ENCODE results near the gene CIRBP.

Gene CIRBP

DNA sequence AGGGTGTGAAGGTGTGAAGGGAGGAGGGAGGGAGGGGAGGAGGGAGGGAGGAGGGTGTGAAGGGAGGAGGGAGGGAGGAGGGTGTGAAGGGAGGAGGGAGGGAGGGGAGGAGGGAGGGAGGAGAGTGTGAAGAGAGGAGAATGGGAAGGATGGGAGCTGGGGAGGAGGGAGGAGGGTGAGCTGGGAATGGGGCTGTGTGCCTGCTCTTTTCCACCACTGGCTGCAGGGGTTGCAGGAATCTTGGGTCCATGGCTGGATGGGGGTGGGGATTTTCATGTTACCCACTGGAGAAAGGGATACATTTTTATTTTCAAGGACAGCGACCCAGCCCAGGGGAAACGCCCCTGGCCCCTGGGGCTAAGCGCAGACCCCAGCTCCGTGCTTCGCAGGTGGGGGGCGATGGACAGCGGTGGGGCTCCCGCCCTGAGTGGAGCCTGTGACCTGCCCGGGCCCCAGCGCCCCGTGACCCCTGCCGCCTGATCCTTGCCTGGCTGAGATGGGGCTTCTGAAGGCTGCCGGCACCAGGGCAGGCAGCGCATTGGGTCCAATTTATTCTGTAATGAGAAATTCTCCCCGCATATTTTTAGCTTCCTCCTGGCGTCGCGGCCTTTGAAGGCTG lies 13.6 kb downstream of the CIRBP start:
- no peak for DNase-seq

DNA sequence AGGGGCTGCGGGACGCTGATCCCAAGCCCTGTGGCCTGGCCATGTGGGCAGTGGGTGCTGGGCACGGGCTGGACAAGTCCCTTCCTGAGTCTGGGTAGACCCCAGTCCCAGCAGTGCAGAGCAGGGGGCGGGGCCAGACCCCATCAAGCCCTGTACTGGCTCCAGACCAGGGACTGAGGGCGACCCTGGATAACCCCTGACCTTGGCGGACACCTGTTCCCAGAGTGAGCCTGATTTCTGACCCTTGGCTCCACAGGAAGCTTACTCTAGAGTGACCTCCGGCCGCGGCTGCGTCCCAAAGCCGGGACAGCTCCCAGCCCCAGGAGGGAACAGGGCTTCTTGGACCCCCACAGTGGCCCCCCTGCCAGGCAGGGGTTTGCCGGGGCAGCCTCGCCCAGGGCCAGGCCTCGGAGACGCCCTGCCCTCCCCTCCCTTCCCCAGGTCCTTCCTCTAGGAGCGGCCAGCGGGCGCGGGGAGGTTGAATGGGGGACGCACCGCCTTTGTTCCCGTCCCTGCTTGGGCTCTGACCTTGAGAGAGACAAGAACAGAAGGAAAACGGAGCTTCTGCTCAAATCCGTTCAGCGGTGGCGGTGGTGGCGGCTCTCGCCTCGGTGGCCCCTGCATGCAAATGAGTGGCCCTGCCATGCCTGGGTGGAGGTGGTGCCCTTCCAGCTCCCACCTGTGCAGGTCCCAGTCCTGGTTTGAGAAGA lies 14.2 kb downstream of the CIRBP start:
- no peak for DNase-seq

DNA sequence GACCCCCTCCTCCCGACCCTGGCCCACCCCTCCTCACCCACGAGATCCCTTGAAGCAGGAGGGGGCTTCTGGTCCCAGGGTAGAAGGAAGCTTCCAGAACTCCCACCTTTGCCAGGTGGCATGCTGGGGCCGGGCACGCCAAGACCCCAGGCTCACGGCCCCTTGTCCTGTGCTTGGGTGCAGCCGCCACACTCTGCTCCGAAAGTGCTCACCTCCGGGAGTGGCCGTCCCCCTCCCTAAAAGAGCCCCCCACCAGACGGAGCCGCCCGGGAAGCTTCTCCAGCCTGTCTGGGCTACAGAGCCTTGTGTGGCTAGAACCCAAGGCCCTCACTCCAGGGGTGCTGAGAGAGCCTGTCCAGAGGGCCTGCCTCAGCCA lies 14.8 kb downstream of the CIRBP start:
- no peak for DNase-seq

DNA sequence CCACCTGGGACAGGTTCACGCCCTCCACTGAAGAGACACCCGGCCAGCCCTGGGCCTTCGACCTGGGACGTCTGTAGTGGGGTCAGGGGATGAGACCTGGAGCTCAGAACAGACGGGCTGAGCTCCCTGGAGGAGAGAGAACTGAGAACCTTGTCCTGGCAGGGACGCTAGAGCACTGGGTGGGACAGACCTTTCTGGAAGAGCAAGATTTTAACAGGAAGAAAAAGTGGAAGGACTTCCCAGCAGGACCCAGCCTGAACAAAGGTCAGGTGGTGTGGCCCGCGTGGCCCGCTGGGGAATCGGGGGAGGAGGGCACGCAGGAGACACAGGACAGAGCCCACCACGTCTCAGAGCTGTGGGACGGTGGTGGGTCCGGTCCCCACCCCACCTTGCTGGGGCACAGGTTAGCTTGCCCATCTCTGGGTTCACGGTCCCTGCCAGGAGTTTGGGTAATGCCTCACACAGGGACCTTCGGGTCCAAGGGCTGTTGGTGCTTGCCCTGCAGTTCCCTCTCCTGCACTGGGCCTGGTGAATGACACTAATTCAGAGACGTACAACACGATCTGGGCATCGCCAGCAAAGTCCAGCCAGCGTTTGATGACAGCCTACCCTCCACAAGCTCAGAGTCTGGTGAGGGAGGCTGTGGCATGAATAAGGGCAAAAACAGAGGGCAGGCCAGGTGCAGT lies 15.3 kb downstream of the CIRBP start:
- no peak for DNase-seq

DNA sequence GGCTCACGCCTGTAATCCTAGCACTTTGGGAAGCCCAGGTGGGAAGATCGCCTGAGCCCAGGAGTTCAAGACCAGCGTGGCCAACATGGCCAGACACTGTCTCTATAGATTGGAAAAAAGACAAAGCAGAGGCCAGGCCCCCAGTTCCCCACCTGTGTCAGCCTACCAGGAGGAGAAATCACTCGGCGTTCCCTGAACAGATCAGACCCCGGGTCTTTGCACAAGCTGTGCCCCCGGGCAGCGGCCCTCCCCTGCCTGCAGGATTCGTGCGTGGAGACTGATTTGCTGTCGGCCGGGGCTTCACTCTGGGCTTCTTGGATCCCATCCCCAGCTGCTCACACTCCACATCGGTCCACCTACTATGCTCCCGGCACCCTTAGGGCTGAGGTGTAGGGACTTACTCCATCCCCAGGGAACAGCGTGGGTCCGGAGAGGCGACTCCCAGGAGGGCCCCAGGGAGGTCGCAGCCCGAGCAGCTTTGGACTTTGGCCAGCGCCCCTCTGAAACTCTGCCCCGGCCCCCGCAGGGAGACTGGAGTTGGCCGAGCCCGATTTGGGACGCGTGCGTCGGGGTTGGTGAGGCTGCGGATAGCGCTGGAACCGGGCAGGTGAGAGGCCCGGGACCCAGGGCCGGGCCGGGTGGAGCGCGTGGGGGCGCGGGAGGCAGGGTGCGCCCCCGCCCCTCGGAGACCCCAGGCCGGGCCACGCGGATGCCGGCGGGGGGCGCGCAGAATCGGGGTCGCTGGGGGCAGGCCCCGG lies 16.0 kb downstream of the CIRBP start:
- no peak for DNase-seq

DNA sequence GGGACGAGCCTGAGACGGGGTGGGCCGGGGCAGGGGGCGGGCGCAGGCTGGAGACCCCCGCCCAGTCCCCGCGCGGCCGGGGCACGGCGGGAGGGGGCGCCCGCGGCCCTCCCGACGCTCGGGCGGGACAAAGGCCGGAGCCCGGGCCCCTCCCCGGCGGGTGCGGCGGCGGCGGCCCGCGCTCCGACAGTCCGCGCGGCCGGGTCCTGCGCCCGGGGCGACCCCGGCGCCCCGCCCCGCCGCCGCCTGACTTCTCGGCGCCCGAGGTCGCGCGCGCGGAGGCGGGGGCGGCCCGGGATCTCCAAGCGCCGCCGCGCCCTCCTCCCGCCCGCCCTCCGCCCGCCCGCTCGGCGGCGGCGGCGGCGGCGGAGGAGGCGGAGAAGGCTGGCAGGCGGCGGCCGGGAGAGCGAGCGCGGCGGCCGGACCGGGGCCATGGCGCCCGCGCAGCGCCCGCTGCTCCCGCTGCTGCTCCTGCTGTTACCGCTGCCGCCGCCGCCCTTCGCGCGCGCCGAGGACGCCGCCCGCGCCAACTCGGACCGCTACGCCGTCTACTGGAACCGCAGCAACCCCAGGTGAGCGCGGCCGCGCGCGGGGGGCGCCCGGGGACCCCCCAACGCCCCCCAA lies 16.7 kb downstream of the CIRBP start, which contains the start of gene EFNA2:
EFNA2 (plus strand) TSS at position 137 of the 624 bp plus-strand sequence; CDS start at position 433, 296 bp downstream.
- DNase-seq = no peak

DNA sequence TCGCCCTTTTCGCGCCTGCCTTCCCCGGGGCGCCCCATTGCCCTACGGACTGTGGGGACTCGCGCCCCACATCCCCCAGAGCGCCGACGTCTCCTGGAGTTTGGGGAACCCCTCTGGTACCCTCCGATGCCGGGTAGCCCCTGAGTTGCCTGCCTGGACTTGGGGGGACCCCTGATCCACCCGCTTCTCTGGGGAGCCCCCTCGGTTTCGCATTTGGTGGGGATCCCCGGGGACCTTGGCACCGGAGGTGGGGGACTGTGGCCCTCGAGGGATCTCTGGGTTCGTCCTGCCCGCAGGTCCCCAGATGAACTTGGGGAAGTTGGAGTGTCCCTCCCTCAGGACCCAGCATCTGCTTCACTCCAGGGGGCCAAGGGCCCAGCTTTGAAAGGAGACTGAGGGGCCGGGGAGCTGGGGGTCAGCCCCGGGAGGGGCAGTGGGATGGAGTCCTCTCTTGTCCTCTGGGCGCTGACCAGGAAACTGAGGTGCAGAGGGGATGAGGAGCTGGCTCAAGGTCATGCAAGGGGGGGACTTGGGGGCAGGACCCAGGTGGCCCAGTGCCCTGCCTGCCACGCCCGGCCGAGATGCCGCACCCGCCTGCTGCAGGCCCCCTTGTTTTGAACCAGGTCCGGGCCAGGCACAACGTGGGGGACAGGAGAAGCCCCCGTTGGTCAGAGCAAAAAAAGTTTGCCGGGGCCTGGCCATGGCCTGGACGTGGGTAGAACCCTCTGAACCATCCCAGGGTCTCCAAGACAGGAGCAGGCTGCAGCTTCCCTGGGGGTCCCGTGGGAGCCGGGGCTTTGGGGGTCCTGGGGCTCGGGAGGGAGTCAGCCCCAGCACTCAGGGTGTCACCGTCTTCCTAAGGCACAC lies 17.6 kb downstream of the CIRBP start:
- no peak for DNase-seq

DNA sequence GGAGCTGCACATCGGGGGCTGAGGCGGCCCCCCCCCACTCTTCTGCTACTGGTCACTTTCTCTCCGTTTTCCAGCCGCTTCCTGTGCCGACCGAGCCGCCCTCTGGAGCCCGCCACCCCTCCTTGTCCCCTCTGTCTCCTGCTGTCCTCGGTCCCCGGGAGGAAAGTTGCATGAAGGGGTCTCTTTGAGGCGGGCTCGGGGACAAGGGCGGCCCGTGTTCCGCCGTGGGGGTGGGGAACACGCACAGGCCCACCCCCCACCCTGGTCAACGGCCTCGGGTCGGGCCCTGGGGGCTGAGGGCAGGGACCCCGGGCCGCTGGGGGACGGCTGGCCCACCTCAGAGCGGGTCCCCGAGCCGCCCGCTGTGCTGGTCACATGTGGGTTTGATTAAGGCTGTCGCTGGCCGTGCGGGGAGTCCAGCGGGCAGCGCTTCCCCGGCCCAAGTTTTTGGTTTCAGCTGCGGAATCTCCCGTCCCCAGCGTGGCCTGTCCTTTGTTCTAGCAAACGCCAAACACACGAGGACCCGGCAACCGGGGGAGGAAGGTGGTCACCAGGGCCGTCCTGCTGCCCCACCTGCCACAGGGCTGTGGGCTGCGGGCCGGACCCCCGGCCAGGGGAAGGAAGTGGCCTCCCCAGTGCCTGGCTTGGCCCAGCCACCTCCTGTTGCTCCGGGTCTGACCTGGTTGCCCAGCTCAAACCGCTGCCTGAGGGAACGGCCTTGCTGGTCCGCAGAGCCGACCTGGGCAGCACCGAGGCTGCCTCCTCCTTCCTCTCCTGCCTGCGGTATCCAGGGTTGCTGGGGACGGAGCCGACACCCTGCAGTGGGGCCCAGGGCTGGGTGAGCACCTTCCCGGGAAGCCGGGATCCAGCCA lies 18.5 kb downstream of the CIRBP start:
- DNase-seq = no peak

DNA sequence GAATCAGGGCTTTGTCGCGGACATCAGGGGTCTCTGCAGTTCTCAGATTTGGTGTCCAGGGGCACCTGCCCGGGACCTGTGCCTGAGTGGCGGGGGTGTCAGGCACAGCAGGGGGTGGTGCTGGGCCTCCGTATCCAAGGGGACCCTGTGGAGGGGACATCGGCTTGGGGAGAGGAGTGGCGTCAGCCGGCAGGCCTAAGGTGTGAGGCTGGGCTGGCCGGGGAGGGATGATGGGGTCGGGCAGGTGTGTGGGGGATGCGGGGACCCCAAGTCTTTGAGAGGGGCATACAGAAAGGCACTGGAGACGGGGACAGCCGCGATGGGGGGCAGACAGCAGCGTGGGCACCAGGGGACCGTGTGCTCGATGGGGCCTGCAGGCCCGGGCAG lies 19.1 kb downstream of the CIRBP start:
- no peak for DNase-seq

DNA sequence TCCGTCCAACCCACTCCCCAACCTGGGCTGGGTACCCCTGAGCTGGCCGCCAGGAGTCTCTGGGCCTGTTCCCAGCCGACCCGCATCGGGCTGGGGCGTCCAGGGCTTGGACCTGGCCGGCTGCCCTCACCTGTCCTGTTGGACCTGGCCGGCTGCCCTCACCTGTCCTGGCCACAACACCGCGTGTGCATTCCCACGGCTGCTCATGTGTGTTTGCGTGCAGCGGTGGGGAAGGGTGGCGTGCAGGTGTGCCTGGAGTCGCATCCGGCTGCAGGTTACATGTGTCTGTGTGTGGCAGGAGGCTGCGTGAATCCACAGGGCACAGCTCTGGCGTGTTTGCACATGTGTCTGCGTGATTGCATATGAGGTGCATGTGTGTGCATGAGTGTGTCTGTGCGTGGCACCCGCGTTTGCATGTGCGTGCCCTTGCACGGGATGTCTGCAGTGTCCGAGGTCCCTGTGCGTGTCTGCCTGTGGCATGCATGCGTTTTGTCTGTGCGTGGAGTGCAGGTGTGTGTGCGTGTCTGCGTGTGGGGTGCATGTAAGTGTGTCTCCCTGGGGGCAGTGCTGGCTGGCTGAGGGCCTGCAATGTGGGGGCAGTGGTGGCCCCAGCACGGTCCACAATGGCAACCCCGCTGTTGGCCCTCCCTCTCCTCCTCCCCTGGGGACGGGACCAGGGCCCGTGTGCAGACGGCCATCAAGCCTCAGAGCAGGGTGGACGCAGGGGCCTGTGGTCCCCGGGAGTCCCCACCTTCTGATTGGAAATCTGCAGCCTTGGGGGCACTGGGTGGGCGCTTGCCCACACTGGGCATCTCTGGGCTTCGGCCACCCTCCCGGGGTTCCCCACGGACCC lies 19.9 kb downstream of the CIRBP start:
- no peak for DNase-seq

DNA sequence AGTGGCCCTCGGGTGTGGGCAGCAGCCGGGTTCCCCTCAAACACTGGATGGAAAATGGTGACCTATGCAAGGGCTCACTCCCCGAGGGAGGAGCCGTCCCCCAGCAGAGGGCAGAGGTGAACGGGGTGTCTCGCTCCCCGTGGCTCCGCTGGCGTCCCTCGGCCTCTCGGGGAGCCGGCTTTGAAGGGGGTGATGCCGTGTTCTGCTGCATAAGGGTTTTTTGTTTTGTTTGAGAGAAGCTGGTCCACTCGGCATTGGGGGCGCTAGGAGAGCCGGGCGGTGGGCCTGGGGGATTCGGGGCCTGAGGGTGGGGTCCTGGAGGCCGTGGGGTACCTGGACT lies 20.5 kb downstream of the CIRBP start:
- DNase-seq = no peak

DNA sequence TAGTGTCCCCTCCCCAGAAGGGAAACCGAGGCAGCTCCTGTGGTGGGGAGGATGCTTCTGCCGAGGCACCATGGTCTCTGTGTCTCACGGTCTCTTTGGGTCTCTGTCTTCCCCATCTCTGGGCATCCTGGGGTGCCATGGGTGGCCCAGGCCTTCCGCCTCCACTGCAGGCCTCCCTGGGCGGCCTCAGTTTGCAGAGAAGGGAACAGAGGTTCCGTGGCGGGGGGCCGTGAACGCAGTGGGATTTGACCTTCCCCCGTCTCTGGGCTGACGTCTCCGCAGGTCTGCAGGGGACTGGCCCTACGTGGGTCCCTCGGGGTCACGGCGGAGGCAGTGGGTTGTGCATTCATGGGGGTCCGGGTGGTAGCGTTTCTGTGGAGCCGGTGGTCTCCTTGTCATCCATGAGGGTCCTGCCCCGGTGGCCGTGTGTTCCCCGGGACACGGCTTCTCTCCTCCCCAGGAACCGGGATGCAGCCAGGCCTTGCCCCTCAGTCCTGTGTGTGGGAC lies 21.1 kb downstream of the CIRBP start:
- DNase-seq = no peak

DNA sequence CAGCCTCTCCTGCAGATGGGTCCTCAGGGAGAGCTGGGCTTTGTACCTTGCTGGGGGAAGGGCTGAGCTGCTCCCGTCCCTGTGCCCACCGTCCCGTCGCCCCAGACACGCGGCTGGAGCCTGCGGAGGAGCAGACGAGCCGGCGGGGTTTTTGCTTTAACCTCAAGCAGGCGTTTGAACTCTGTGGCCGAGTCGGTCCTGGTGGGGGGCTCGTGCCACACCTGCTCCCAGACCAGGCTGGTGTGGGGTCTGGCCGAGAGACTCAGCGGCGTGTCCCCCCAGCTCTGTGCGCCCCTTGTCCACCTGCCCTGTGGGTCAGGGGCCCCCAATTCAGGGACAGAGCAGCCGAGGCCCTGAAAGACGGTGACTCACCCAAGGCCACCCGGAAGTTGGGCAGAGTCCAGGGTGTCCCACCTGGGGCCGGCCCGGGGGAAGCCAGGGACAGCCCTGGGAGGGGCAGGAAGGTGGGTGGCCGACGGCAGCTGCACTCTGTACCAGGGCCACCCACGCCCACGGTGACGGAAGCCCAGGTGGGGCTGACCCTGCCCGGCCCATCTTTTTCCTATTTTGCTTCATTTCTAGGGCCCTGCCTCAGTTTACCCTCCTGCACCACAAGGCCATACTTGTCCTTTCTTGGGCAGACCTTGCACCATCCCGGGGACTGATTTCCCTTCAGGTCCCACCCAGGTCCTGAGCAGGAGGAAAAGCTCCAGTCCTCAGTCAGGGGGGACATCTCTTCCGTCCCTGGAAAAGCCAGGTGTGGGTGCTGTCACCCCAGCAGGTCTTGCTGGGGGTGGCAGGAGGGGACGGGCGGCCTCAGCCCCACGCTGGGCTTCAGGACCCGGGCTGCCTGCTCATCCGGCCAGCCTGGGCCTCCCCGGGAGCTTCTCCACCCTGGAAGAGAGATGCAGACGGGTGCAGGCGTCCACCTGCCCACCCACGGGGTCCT lies 21.8 kb downstream of the CIRBP start:
- DNase-seq = no peak

DNA sequence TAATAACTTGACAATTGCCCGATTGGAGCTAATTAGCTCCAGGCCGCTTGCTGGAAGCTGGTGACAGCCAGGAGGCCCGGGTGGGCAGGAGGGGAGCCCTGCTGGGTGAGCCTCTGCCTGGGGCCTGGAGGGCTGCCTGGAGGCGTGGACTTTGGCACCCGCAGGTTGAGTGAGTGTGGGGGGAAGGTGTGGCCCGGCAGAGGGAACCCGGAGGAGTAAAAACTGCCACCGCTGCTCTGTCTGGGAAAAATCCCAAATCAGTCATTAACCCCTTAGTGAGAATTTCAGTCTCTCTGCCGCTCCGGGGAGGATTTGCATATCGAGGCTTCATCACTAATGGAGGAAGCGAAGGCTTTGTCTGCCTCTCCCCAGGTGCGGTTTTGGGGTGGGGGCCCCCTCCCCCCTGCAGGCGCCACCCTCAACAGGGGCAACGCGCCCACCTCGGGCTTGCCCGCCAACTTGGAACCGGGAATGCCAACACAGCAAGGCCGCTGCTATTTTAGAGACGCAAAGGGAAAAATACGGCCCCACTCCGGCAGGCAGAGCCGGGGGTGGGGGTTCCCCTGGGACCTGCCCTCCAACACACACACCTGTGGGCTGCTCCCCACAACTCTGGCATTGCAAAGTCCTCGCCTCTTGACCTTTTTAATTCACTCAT lies 22.8 kb downstream of the CIRBP start:
- no peak for DNase-seq

DNA sequence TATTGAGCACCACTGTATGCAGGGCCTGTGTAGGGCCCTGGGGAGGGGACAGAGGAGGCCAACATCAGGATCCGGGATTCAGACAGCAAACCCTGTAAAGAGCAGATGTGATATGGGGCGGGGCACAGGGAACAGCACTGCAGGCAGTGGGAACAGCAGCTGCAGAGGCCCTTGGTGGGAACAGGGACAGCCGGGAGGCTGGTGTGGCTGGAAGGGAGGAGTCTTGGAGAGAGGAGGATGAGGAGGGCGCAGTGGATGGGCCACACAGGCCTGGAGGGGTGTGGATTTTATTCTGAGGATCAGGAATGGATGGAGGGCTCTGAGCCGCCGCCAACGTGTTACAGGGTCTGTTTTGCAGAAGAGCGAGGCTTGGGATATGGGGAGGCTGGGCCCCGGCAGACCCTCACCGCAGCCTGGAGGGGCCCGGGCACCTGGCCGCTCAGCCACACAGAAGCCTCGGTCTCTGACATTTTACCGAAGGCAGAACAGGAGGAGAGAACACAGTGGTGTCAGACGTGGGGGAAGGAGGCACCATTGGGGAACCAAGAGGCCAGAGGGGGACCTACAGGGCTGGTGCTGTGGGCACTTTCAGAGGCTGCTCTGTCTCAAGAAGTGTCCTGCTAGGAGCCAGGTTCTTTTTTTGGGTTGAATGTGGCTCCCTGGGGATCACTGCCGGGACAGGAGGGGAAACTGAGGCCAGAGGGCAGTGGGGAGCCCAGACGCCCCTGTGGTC lies 23.5 kb downstream of the CIRBP start:
- DNase-seq = no peak

DNA sequence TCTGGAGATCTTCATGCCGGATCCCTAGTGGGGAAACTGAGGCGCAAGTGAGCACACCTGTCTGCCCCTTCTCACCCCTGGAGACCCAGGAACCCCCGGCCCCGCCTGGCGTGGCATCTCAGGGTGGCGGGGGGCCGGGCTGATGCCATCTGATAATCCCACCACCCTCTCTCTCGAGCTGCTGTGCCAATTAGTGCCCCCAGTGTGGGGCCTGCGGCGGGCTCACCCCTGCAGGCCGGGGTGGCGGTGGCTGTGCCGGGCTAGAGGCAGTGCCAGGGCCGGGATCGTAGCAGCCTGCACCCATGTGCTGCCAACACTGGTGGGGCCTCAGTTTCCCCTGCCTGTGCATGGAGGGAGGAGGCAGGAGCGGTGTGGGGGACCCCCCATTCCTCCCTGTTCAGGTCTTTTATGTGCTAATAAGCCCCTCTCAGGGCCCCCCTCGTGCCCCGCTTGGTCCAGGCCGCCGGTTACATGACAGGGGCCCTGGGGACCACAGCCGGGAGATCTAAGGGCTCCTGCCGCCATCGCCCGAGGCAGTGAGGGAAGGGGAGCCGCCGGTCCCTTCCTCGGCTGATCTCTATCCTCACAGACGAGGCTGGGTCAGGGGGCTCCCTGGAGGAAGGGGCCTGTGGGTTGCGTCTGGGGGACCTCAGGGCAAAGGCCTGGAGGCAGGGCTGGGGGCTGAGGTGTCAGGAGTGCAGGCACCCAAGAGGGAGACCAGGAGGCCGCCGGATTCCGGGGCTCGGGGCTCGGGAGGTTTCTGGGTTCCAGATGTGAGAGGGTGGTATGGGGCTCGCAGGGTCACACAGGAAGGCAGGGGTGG lies 24.9 kb downstream of the CIRBP start:
- no peak for DNase-seq

DNA sequence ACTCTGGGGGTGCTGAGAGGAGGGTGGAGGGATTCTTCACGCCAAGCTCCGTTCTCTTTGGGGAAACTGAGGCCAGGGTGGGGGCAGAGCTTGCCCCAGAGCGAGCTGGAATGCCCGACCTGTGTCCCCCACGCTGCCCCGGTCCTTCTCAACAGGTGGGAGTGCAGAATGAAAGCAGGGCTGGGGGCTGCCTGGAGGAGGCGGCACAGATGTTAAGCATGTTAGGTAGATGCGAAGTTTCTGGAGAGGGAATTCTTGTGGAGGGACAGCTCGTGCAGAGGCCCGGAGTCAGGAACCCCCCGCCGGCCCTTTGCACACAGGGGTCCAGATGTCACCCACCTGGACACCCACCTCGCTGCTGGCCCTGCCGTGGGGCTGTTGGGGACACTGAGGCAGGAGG lies 25.6 kb downstream of the CIRBP start:
- no peak for DNase-seq

Measured in activated gamma-delta T cell treated with Interleukin-2 at 50 U/mL for 16 hours (primary cell).